Activated naive CD8-positive, alpha-beta T cell treated with anti-CD3 and anti-CD28 coated beads, Interleukin-2, amount 50 U/mL, for 24 hours (primary cell): Measurements from ENCODE around the gene RELN.
A peak's percentile ranks its signal among the peaks of the same experiment; 100 is the strongest.

Experiments
- ATAC-seq: fragments of 150-1000 bp; cut with Tn5 transposase; one replicate; pipeline ENCODE4 v1.10.0; 2021
- DNase-seq: peaks from one replicate; pipeline ENCODE4 v3.0.0; 2021
- H3K27ac Mint-ChIP-seq: one replicate; pipeline ENCODE4 v1.8.0; 2021; ENCODE audit warnings: mild to moderate bottlenecking, mixed read lengths
- H3K27me3 Mint-ChIP-seq: one replicate; pipeline ENCODE4 v1.8.0; 2021; ENCODE audit warnings: mixed read lengths
- H3K36me3 Mint-ChIP-seq: one replicate; pipeline ENCODE4 v1.8.0; 2021; ENCODE audit warnings: low read depth, mixed read lengths
- H3K4me1 Mint-ChIP-seq: one replicate; pipeline ENCODE4 v1.8.0; 2021; ENCODE audit warnings: mixed read lengths
- H3K4me3 Mint-ChIP-seq: one replicate; pipeline ENCODE4 v1.8.0; 2021; ENCODE audit warnings: mild to moderate bottlenecking, moderate library complexity, mixed read lengths
- H3K9me3 Mint-ChIP-seq: one replicate; pipeline ENCODE4 v1.8.0; 2021; ENCODE audit warnings: mixed read lengths

RELN gene

GRCh38 chr7:104008107-104008506 is 18.6 kb upstream of the RELN start:
- peaks cover 9% of the 10 kb centered on the region for H3K27me3 Mint-ChIP-seq
- no peak for ATAC-seq
- H3K9me3 Mint-ChIP-seq: no peaks in the 10 kb centered on the region
- DNase-seq: no peak
- H3K36me3 Mint-ChIP-seq: no peaks in the 10 kb centered on the region
- H3K27ac Mint-ChIP-seq: no peak overlapping the region
- H3K4me1 Mint-ChIP-seq: no peaks in the 10 kb centered on the region
- no peak overlapping the region for H3K4me3 Mint-ChIP-seq

- ATAC-seq: no peak
- peaks cover 12% of the 10 kb centered on the region for H3K27me3 Mint-ChIP-seq
- H3K36me3 Mint-ChIP-seq: no peaks in the 10 kb centered on the region
- DNase-seq: no peak
- H3K27ac Mint-ChIP-seq: no peak overlapping the region
- H3K9me3 Mint-ChIP-seq: no peaks in the 10 kb centered on the region
- no peaks in the 10 kb centered on the region for H3K4me1 Mint-ChIP-seq
- no peak overlapping the region for H3K4me3 Mint-ChIP-seq
Measured at GRCh38 chr7:104007614-104008013, 18.2 kb upstream of the RELN start.

DNA sequence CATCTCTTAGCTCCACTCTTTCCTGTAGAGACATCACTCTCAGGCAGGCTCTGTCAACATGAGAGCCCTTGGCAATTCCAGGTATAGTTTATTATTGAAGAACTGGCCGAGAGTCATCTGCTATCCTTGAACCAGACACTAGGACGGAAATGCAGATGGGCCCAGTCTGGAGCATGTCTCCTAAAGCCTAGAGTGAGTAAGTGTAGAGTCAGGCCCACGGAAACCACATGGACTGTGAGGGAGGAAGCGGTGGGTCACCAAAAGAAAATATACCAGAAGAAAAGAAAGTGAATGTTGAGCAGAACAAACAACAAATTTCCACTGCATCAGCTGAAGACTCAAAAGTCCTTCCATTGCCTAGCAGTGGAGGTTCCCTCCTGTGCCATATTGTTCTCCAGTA is 15.7 kb upstream of the RELN start:
- Mint-ChIP-seq H3K27ac (no peak overlapping the region), H3K36me3 (no peaks in the 10 kb centered on the region), H3K4me1 (no peaks in the 10 kb centered on the region), H3K9me3 (no peaks in the 10 kb centered on the region), H3K27me3 (peaks cover 8% of the 10 kb centered on the region), H3K4me3 (no peak overlapping the region)
- DNase-seq (no peak), ATAC-seq (no peak)

- no peak for ATAC-seq
Measured at GRCh38 chr7:103996639-103997038, 7.2 kb upstream of the RELN start.

DNA sequence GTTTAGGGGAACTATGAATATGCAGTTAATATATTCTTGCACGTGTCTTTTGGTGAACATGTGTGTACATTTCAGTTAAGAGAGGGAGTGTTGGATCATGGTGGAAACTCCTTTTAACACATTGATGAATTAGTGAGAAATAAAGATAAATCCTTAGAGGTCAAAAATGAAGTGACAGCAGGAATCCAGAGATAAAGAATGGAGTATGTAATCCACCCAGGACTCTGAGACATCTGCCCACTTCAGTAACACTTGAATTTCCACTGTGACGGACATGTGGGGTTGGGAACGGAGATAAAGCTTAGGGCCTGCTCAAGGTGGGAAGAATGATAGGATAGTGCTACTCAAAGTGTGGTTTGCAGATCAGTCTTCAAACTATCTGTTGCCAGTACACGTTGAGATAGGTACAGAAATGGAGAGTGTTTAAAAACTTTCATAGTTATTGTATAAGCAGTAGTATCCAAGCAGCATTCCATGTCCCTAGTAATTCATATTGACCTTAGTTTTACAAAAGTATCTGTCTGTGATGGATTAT is 6.6 kb upstream of the RELN start:
- peaks cover 16% of the 10 kb centered on the region for H3K27me3 Mint-ChIP-seq
- H3K9me3 Mint-ChIP-seq: no peaks in the 10 kb centered on the region
- H3K4me3 Mint-ChIP-seq: no peak overlapping the region
- H3K27ac Mint-ChIP-seq: no peak overlapping the region
- no peaks in the 10 kb centered on the region for H3K4me1 Mint-ChIP-seq
- DNase-seq (no peak), ATAC-seq (no peak)
- no peaks in the 10 kb centered on the region for H3K36me3 Mint-ChIP-seq

More at GRCh38 chr7:103996639-103997038, 7.2 kb upstream of the RELN start:
- H3K27me3 Mint-ChIP-seq: peaks cover 12% of the 10 kb centered on the region
- DNase-seq: no peak
- H3K27ac Mint-ChIP-seq: no peak overlapping the region
- H3K4me3 Mint-ChIP-seq: no peak overlapping the region
- no peaks in the 10 kb centered on the region for H3K4me1 Mint-ChIP-seq
- H3K9me3 Mint-ChIP-seq: no peaks in the 10 kb centered on the region
- H3K36me3 Mint-ChIP-seq: no peaks in the 10 kb centered on the region

- ATAC-seq: no peak
- Mint-ChIP-seq H3K27ac (no peak overlapping the region), H3K4me3 (no peak overlapping the region), H3K36me3 (no peaks in the 10 kb centered on the region), H3K4me1 (peaks cover under 1% of the 10 kb centered on the region), H3K27me3 (peaks cover 19% of the 10 kb centered on the region), H3K9me3 (no peaks in the 10 kb centered on the region)
- DNase-seq: no peak
Measured at GRCh38 chr7:103995554-103995953, 6.1 kb upstream of the RELN start.

DNA sequence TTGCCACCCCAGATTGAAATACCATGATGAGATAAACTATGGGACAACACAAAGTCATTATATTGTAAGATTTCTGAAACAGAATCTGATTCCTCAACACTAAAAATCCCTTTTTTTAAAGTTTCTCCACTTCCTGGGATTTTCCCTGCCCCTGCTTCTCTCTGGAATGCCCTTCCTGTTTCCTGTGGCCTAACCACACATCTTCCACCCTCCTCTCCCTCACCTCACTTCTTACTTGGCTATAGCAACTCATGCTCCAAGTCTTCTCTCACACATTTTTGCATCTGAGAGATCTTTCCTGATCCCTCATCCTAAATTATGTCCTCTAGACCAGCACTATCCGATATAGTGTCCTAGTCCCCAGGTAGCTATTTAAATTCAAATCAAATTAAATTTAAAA is 4.1 kb upstream of the RELN start:
- H3K27me3 Mint-ChIP-seq: peaks cover 29% of the 10 kb centered on the region
- DNase-seq (no peak), ATAC-seq (no peak)
- no peak overlapping the region for H3K27ac Mint-ChIP-seq
- no peaks in the 10 kb centered on the region for H3K9me3 Mint-ChIP-seq
- no peaks in the 10 kb centered on the region for H3K36me3 Mint-ChIP-seq
- no peak overlapping the region for H3K4me3 Mint-ChIP-seq
- H3K4me1 Mint-ChIP-seq: peaks cover 5% of the 10 kb centered on the region

DNA sequence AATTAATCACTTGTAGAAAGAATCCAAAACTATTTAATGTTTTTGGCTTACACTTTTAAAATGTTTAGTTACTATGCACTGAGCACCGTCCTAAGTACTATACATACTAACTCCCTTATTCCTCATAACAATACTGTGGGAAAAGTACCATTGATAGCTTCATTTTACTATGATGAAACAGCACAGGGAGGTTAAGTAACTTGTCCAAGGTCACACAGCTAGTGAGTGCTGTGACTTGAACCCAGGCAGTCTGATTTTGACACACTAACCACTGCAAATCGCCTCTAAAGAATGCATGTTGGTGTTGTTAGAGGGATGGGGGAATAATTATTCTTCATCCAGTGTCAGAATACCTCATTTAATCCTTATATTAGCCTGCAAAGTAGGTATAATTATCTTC is 1.9 kb upstream of the RELN start:
- H3K4me3 Mint-ChIP-seq: no peak overlapping the region
- H3K4me1 Mint-ChIP-seq: peaks cover 5% of the 10 kb centered on the region
- H3K9me3 Mint-ChIP-seq: no peaks in the 10 kb centered on the region
- no peak for DNase-seq
- no peaks in the 10 kb centered on the region for H3K36me3 Mint-ChIP-seq
- no peak for ATAC-seq
- H3K27me3 Mint-ChIP-seq: peaks cover 43% of the 10 kb centered on the region
- H3K27ac Mint-ChIP-seq: no peak overlapping the region

- Mint-ChIP-seq H3K27me3 (peaks cover 44% of the 10 kb centered on the region), H3K27ac (no peak overlapping the region)
Measured at GRCh38 chr7:103990991-103991390, 1.5 kb upstream of the RELN start.

GRCh38 chr7:103989785-103990767 is 618 bp upstream of the RELN start:
- DNase-seq (no peak), ATAC-seq (no peak)
- Mint-ChIP-seq H3K9me3 (no peaks in the 10 kb centered on the region), H3K36me3 (no peaks in the 10 kb centered on the region), H3K27me3 (peaks cover 49% of the 10 kb centered on the region), H3K4me3 (peak overlapping the region; percentile 65), H3K4me1 (peaks cover 5% of the 10 kb centered on the region), H3K27ac (no peak overlapping the region)

More at GRCh38 chr7:103990991-103991390, 1.5 kb upstream of the RELN start:
- Mint-ChIP-seq H3K4me3 (no peak overlapping the region), H3K36me3 (no peaks in the 10 kb centered on the region), H3K9me3 (no peaks in the 10 kb centered on the region), H3K4me1 (peaks cover 5% of the 10 kb centered on the region)
- ATAC-seq (no peak), DNase-seq (no peak)

DNA sequence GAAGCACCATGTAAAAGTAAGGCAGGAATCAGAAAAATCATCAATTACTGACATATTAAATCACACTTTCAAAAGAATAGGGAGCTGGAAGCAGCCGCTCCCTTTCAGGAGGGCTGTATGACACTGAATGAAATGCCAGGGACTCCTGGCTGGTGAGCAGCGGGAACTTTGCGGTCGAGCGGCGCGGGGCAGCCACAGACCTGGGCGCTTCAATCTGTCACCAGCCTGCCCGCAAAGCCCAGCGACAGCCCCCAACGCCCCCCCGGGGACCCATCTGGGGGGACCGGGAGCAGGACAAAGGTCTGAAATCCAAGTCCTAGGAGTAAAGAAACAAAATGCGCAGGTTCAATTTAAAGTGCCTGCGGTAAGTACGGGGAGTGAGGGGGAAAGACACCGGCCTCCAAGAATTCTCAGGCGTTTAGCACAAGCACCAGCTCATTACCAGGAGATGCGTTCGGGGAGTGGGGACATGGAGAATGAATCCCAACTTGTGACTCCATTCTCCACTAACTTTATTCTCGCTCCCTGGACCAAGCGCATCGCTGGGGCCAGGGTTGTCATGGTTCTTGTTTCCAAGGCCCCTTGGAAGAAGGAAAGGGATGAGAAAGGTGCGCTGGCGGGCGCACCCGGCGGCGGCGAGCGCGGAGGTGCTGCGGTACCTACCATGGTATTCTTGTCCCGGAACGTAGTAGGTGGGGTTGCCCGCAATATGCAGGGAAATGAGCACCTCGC is 824 bp downstream of the RELN start:
- Mint-ChIP-seq H3K36me3 (no peaks in the 10 kb centered on the region), H3K4me3 (peak overlapping the region; percentile 11), H3K27ac (no peak overlapping the region), H3K9me3 (no peaks in the 10 kb centered on the region), H3K4me1 (peaks cover 5% of the 10 kb centered on the region), H3K27me3 (peaks cover 53% of the 10 kb centered on the region)
- ATAC-seq (no peak), DNase-seq (no peak)

DNA sequence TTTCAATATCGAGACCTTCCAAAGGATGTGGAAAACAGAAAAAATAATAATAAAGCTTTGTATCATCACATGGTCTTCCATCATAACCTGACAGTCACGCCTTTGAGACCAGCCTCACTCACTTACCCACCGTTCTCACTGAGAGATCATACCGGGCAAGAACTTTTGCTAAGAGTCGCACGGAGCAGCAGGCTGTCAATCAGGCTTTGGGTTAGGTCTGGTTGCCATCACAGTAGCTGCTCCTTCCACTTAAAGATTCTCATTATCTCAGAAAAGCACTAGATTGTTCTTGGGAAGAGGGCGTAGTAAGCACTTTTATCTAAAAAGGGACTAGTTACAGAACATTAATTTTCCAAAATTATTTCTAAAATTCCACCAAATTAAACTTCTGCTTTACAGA is 2.0 kb downstream of the RELN start:
- H3K27me3 Mint-ChIP-seq: peaks cover 48% of the 10 kb centered on the region
- DNase-seq: no peak
- no peaks in the 10 kb centered on the region for H3K36me3 Mint-ChIP-seq
- peaks cover 5% of the 10 kb centered on the region for H3K4me1 Mint-ChIP-seq
- H3K9me3 Mint-ChIP-seq: no peaks in the 10 kb centered on the region
- ATAC-seq: no peak
- no peak overlapping the region for H3K27ac Mint-ChIP-seq
- no peak overlapping the region for H3K4me3 Mint-ChIP-seq

- Mint-ChIP-seq H3K27me3 (peaks cover 37% of the 10 kb centered on the region), H3K36me3 (no peaks in the 10 kb centered on the region), H3K4me1 (peaks cover 5% of the 10 kb centered on the region), H3K9me3 (no peaks in the 10 kb centered on the region), H3K4me3 (no peak overlapping the region), H3K27ac (no peak overlapping the region)
- ATAC-seq (no peak), DNase-seq (no peak)
Measured at GRCh38 chr7:103985565-103986126, 3.8 kb downstream of the RELN start.

DNA sequence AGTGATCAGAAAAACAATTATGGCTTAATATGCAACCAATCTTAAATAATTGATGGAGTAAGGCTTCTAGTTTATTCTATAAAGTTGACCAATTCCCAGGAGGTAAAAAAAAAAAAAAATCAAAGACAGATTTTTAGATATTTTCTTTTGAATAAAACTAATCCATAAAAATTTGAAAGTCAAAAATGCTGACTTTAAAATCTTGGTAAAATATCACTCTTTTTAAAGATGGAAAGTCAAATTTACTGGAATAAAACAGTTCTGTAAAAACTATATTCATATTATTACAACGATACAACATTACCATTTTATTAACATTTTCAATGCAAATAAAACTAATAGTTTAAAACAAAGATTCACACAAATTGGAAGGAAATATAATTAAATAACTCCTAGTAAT is 5.4 kb downstream of the RELN start:
- Mint-ChIP-seq H3K4me3 (no peak overlapping the region), H3K36me3 (no peaks in the 10 kb centered on the region), H3K27ac (no peak overlapping the region), H3K27me3 (peaks cover 30% of the 10 kb centered on the region), H3K9me3 (no peaks in the 10 kb centered on the region), H3K4me1 (no peaks in the 10 kb centered on the region)
- ATAC-seq (no peak), DNase-seq (no peak)
